K562 (cell line): ENCODE data around the gene PRPH2. TPM values are rescaled to one million over a fixed set of nuclear protein-coding genes. Genes with fewer than 3 reads are reported as not detected.

Experiments used
- BCOR ChIP-seq: fragments of 450-650 bp; IDR thresholded peaks from 2 replicates; pipeline ENCODE4 v1.6.1; 2016
- BRD4 ChIP-seq: fragments of 200-600 bp; sonication (generic); IDR thresholded peaks from 2 replicates; pipeline ENCODE4 v1.6.1; 2017; ENCODE audit warnings: inconsistent platforms
- CBX1 ChIP-seq: sonication (generic); IDR thresholded peaks from 2 replicates; pipeline ENCODE4 v1.6.1; 2016; ENCODE audit warnings: antibody characterized with exemption, low read depth, mild to moderate bottlenecking
- CHD2 ChIP-seq: IDR thresholded peaks from 2 replicates; pipeline ENCODE4 v1.6.1; 2011; ENCODE audit warnings: low read depth, low read length
- CTBP1 ChIP-seq: fragments of 450-650 bp; IDR thresholded peaks from 2 replicates; pipeline ENCODE4 v1.6.1; 2016; ENCODE audit warnings: borderline replicate concordance
- DNMT1 ChIP-seq: fragments of 450-650 bp; IDR thresholded peaks from 2 replicates; pipeline ENCODE4 v1.6.1; 2016; ENCODE audit warnings: antibody characterized with exemption, mild to moderate bottlenecking
- ELF4 ChIP-seq: fragments of 450-650 bp; formaldehyde crosslinking; IDR thresholded peaks from 2 replicates; pipeline ENCODE4 v1.4.0; 2022; ENCODE audit warnings: missing genetic modification characterization
- HDAC2 ChIP-seq: fragments of 450-650 bp; IDR thresholded peaks from 2 replicates; pipeline ENCODE4 v1.6.1; 2016; ENCODE audit warnings: mild to moderate bottlenecking
- MAZ ChIP-seq, 2 experiments: fragments of 450-650 bp in 1 of 2; sonication (generic) in 1 of 2; formaldehyde crosslinking; IDR thresholded peaks in 1 of 2; conservative IDR thresholded peaks in 1 of 2; 2 replicates each; pipeline versions ENCODE4 v1.4.0 to v1.5.0; 2020; ENCODE audit warnings: mild to moderate bottlenecking in 1 of 2, missing genetic modification reagents in 1 of 2
- MCM3 ChIP-seq: fragments of 450-650 bp; IDR thresholded peaks from 2 replicates; pipeline ENCODE4 v1.6.1; 2016
- MEIS2 ChIP-seq: fragments of 450-650 bp; IDR thresholded peaks from 2 replicates; pipeline ENCODE4 v1.6.1; 2014; ENCODE audit warnings: mild to moderate bottlenecking; ENCODE audit not compliant: partially characterized antibody
- NR2F6 ChIP-seq: fragments of 450-650 bp; formaldehyde crosslinking; IDR thresholded peaks from 2 replicates; pipeline ENCODE4 v1.4.0; 2020; ENCODE audit warnings: mild to moderate bottlenecking
- TGIF2 ChIP-seq: sonication (generic); formaldehyde crosslinking; IDR thresholded peaks from 2 replicates; pipeline ENCODE4 v1.8.1; 2022; ENCODE audit warnings: mild to moderate bottlenecking, missing genetic modification reagents, moderate library complexity
- TOE1 ChIP-seq, 2 experiments: fragments of 450-650 bp in 1 of 2; sonication (generic) in 1 of 2; formaldehyde crosslinking in 1 of 2; IDR thresholded peaks; 2 replicates each; pipeline versions ENCODE4 v1.7.1 to v1.8.0; 2016 to 2022; ENCODE audit warnings: borderline replicate concordance in 2 of 2, mild to moderate bottlenecking in 2 of 2, antibody characterized with exemption in 1 of 2, inconsistent platforms in 1 of 2, low read depth in 1 of 2, missing genetic modification reagents in 1 of 2, moderate library complexity in 1 of 2
- ZNF23 ChIP-seq: fragments of 250-450 bp; sonication (Bioruptor Pico); IDR thresholded peaks from 2 replicates; pipeline ENCODE4 v1.4.0; 2020; ENCODE audit warnings: mild to moderate bottlenecking
- ZNF263 ChIP-seq: sonication (generic); formaldehyde crosslinking; IDR thresholded peaks from 2 replicates; pipeline ENCODE4 v1.8.0; 2022; ENCODE audit warnings: mild to moderate bottlenecking, missing genetic modification reagents, borderline replicate concordance
- ZNF280B ChIP-seq: fragments of 250-450 bp; sonication (Bioruptor Pico); IDR thresholded peaks from 2 replicates; pipeline ENCODE4 v1.5.1; 2021; ENCODE audit warnings: mild to moderate bottlenecking
- ZNF384 ChIP-seq: IDR thresholded peaks from 2 replicates; pipeline ENCODE4 v1.6.1; 2012; ENCODE audit warnings: low read depth, low read length, improper control_type of control experiment
- ZNF431 ChIP-seq: sonication (generic); formaldehyde crosslinking; IDR thresholded peaks from 2 replicates; pipeline ENCODE4 v1.8.0; 2022; ENCODE audit warnings: mild to moderate bottlenecking, missing genetic modification reagents
- ZNF644 ChIP-seq: fragments of 200-800 bp; sonication (Bioruptor generic); IDR thresholded peaks from 2 replicates; pipeline ENCODE4 v1.6.1; 2016; ENCODE audit warnings: low read depth, missing genetic modification characterization, missing compliant biosample characterization
- polyA plus RNA-seq, 8 experiments: library from polyadenylated mRNA; depleted of rRNA in 4 of 8; stranded (reverse) in 5 of 8; unstranded in 3 of 8; fragments of >200 nt; fragmentation: Nextera tagmentation in 2 of 8; fragmentation: Illumina TruSeq in 1 of 8; extraction: Ambion mirVana in 2 of 8; extraction: Trizol in 1 of 8; gene quantifications; 2 replicates each; pipeline versions ENCODE4 v1.2.1 to v1.2.3, GENCODE V29; 2011 to 2014; ENCODE audit warnings: inconsistent platforms in 1 of 8, missing spikeins in 1 of 8
- total RNA-seq, 7 experiments: library from RNA; depleted of rRNA in 6 of 7; stranded (reverse); fragments of >200 nt in 6 of 7; fragmentation: Illumina TruSeq in 2 of 7; extraction: Trizol in 2 of 7; gene quantifications; 2 replicates each; pipeline versions ENCODE4 v1.2.1 to v1.2.3, GENCODE V29; 2011 to 2021; ENCODE audit warnings: low replicate concordance in 1 of 7
- TF ChIP-seq, protein P1 (sequence below): sonication (generic); formaldehyde crosslinking; IDR thresholded peaks from 2 replicates; pipeline ENCODE4 v1.8.1; 2022; ENCODE audit warnings: missing genetic modification reagents
- TF ChIP-seq, protein P2 (sequence below): fragments of 150-350 bp; conservative IDR thresholded peaks from 2 replicates; pipeline ENCODE4 v1.6.1; 2014; ENCODE audit warnings: low read length

The PRPH2 gene
- total and polyA plus RNA-seq, 9 of the 15 experiments (the other 6 are each of a cell fraction or from before 2014, with no cell fraction given) = 0.03 to 0.11 (median 0.03) TPM; not detected in 5

GRCh38 chr6:42661540-42662153 is 60.8 kb downstream of the PRPH2 start (continued):
- TF ChIP-seq ZNF644 = no peak
- TF ChIP-seq ELF4 = no peak
- no peak for TF ChIP-seq MAZ (CRISPR knock-in tag; conservative IDR thresholded peaks at IDR 0.05 in 1 of 2, IDR thresholded peaks at IDR 0.05 in 1 of 2)
- no peak for TF ChIP-seq NR2F6 (CRISPR knock-in tag)
- no peak for TF ChIP-seq MCM3
- no peak for TF ChIP-seq ZNF280B (CRISPR knock-in tag)
- no peak for TF ChIP-seq TGIF2 (CRISPR knock-in tag)
- no peak for TF ChIP-seq TOE1 (IDR thresholded peaks at IDR 0.05; ENCODE audit: borderline replicate concordance)
- TF ChIP-seq TOE1 (CRISPR knock-in tag; IDR thresholded peaks at IDR 0.05; ENCODE audit: borderline replicate concordance, low read depth) = no peak
- TF ChIP-seq ZNF263 (CRISPR knock-in tag) = no peak
- no peak for TF ChIP-seq MEIS2
- TF ChIP-seq HDAC2 = no peak
- TF ChIP-seq ZNF384 = 0 out of 2 replicates have a peak, but pooled peaks have one; percentile 34
- TF ChIP-seq, protein P1, sequence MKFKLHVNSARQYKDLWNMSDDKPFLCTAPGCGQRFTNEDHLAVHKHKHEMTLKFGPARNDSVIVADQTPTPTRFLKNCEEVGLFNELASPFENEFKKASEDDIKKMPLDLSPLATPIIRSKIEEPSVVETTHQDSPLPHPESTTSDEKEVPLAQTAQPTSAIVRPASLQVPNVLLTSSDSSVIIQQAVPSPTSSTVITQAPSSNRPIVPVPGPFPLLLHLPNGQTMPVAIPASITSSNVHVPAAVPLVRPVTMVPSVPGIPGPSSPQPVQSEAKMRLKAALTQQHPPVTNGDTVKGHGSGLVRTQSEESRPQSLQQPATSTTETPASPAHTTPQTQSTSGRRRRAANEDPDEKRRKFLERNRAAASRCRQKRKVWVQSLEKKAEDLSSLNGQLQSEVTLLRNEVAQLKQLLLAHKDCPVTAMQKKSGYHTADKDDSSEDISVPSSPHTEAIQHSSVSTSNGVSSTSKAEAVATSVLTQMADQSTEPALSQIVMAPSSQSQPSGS (CRISPR knock-in tag) = no peak
- TF ChIP-seq ZNF23 (CRISPR knock-in tag) = no peak
- no peak for TF ChIP-seq BCOR
- TF ChIP-seq, protein P2, sequence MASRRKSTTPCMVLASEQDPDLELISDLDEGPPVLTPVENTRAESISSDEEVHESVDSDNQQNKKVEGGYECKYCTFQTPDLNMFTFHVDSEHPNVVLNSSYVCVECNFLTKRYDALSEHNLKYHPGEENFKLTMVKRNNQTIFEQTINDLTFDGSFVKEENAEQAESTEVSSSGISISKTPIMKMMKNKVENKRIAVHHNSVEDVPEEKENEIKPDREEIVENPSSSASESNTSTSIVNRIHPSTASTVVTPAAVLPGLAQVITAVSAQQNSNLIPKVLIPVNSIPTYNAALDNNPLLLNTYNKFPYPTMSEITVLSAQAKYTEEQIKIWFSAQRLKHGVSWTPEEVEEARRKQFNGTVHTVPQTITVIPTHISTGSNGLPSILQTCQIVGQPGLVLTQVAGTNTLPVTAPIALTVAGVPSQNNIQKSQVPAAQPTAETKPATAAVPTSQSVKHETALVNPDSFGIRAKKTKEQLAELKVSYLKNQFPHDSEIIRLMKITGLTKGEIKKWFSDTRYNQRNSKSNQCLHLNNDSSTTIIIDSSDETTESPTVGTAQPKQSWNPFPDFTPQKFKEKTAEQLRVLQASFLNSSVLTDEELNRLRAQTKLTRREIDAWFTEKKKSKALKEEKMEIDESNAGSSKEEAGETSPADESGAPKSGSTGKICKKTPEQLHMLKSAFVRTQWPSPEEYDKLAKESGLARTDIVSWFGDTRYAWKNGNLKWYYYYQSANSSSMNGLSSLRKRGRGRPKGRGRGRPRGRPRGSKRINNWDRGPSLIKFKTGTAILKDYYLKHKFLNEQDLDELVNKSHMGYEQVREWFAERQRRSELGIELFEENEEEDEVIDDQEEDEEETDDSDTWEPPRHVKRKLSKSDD = no peak
- TF ChIP-seq BRD4 = no peak
- no peak for TF ChIP-seq CTBP1
- no peak for TF ChIP-seq CHD2
- TF ChIP-seq CBX1 = no peak
- no peak for TF ChIP-seq ZNF431
- no peak for TF ChIP-seq DNMT1
